HTR-8/SVneo (cell line): ENCODE results near the gene NKX1-1.
"Not testable (repeated sequence)": the region's sequence is repeated elsewhere in the genome, so short reads cannot be mapped to it uniquely, and the experiment has no call there.

Source experiments
- DNase-seq: peaks from one replicate; pipeline ENCODE4 v3.0.0; 2011; ENCODE audit warnings: low spot score, mixed read lengths; ENCODE audit not compliant: insufficient read length
- FAIRE-seq: peaks from 2 replicates; lab custom pipeline; 2011; peaks lifted over from hg19 to GRCh38; lab: Jason Lieb, UNC

The NKX1-1 gene

DNA sequence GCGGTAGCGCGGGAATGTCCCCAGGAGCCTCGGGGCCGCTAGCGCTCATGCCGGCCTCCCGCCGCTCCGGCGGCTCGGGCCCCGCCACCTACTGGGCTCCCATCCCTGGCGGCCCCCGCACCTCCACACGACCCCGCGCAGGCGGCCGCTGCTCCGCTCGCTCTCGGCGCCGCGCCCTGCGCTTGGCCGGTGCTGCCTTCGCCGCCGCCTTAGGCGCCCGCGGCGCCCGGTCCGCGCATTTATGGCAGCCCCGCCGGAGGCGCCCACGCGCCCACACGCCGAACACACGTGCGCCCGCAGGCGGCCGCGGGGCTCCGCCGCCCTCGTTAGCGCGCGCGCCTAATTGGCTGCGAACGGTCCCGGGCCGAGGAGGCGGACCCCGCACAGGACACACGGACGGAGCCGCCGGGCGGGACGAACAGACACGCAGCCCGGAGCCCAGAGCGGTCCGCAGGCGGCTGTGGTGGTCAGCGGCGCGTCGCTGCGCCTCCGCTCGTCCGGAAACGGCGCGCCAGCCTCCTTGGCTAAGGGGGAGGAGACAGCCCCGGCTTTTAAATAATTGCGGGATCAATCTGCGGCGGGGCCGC, at the start of gene NKX1-1:
Gene NKX1-1, minus strand, starts transcription at position 49 of the 587 bp plus-strand sequence. Its CDS starts 0 bp downstream, at position 49.
- FAIRE-seq (no peak), DNase-seq (no peak)

DNA sequence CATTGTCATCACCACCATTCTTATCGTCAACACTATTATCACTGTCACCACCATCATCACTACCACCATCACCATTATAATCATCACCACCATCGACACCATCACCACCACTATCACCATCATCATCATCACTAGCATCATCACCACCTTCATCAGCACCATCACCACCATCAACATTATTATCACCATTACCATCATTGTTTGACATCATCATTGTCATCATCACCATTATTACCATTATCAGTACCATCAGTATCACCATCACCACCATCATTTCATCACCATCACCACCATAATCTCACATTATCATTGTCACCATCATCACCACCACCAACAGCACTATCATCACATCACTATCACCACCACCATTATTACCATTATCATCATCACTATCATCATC, 47.5 kb upstream of the NKX1-1 start:
- DNase-seq (no peak), FAIRE-seq (no peak)

DNA sequence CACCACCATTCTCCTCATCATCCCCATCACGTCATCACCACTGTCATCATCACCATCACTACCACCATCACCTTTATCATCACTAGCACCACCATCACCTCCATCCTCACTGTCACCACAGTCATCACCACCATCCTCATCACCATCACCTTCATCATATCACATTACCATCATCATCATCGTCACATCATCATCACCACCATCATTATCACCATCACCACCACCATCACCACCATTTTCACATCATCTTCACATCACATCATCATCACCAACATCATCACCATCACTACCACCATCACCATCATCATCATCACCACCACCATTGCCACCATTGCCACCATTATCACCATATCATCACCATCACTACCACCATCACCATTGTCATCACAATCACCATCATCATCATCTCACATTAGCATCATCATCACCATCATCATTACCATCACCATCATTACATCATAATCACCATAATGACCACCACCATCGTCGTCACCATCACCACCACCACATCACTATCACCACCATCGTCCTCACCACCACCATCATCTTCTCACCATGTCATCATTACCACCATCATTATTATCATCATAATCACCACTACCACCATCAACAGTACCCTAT, 46.3 kb upstream of the NKX1-1 start:
- FAIRE-seq (no peak), DNase-seq (no peak)

DNA sequence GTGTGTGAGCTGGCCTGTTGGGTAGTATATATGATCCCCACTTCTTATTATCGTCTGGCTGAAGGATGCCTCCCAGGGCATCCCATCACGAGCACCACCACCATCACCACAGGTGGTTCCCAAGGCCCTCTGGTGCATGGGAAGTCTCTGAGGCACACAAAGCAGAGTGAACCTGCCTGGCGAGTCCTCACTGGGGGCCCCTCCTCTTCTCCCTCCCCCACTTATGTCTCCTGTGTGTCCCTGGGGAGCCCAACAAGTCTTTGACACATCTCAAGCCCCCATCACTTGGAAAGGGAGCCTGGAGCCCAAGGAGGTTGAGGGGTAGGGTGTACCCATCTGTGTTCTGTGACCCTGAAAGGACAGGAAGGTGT, 45.5 kb upstream of the NKX1-1 start:
- FAIRE-seq = no peak

DNA sequence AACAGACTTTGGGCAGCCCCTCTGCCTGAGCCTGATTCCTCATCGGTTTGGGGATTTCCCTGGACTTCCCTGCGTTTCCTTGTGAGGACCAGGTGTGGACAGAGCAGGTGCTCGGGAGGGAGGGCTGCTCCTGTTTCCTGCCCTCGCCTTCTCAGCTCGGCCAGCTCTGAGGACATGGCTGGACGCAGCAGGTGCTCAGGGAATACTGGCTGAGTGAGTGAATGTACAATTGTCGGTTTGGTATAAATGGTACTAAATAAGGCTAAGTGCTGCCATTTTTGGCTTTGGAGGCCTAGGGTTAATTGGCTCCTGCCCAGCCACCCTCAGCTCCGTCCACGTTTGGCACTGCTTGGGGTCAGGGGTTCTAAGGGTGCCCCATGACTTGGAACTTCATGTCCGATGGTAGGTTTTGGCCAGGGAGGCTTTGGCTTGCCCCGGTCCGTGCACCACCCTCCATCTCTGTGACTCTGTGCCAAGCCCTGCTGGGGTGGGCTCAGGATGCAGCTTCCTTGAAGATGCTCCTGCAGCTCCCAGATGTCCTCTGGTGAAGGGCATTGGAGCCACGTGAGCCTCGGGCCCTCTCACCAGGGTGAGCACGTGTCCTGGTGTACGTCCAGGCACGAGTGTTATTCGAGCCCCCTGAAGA, 45.0 kb upstream of the NKX1-1 start:
- FAIRE-seq = no peak

More for the DNA sequence above, 45.5 kb upstream of the NKX1-1 start:
- DNase-seq = no peak

DNA sequence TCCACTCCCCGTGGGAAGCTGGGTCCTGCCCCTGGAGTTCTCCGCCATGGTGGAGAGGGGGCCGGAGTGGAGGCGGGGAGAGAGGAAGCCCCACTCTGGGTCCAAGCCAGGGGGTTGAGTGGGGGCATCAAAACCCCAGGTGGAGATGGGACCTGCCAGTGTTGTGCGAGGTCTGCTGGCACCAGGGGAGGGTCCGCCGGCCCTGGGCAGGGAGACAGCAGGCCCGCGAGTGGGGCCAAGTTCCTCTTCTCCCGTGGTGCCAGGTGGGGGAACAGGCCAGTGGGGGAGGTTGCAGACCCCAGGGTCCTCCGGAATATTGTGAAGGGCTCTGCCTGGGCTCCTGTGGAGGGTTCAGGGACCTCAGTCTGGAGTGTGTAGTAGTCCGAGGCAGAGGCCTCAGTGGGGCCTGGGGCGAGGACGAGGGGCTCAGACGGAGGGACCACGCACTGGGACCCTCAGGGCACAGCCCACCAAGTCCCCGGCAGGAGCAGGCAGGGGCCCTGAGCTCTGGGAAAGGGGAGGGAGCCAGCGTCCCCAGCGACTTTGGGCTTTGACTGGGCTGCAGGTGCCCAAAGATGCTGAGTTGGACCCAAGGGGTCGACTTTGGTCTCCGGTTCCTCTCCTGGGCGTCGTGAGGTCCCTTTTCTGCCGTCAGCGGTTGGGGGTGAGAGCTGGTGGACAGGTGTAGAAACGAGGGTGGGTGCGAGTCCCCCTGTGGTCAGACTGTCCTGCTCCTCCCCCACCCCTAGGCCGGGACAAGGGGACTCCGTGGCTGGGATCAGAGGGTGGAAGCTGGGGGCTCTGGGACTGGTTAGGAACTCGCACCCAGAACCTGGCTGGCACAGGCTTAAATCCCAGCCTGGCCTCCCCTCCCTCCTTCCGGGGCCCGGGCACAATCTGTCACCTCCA, 43.8 kb upstream of the NKX1-1 start:
- DNase-seq (no peak), FAIRE-seq (no peak)

More for the DNA sequence above, 45.0 kb upstream of the NKX1-1 start:
- no peak for DNase-seq

DNA sequence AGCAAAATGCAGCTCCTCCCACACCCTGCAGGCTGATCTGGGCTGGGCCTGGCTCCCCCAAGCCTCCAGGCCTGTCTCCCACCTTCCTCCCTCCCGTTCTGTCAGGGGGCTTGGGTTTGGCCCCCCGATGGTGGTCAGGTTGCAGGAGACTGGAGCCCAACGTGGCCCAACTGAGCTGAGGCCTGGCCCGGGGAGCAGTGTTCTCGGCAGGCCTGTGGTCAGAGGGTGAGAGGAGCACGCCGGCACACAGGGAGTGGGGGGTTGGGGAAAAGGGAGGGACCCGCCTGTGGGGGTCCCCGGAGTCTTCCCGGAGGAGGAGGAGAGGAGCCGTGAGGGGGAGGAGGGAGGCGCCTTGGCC, 43.2 kb upstream of the NKX1-1 start:
- DNase-seq (no peak), FAIRE-seq (no peak)

DNA sequence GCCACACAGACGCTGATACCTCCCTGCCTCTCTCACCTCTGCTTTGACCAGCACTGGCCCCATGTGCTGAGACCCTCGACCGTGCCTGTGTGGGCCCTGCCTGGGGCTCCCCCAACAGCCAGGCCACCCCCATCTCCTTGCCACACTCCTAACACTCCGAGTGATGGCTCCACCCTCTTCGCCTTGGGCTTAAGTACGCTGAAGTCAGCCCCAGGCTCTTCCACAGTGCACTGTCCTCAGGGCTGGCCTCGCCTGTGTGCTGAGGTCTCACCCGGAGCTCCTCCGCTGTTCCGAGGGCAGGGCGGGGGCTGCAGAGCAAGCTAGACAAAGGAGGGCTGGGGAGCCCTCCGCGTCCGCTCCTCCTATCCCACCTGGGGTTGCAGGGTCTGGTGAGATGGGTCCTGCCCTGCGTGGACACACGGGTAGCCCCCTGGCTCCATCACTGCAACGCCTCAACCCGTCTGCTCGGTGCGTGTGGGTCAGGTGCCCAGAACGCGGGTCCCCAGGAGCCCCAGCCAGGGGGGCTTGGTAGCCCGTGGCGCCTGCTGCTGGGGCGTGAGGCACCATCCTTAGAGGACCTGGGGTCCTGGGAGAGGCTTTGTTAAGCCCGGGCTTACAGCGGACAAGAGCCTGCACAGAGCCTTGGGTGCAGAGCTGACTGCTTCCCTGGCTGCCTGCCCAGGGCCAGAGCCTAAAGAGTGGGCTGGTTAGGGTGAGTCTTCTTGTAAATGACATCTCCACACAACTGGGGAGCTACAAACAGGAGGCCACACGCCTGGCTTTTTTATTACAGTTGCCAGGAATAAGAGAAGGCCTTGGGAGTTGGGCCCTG, 42.6 kb upstream of the NKX1-1 start:
- DNase-seq = no peak
- FAIRE-seq = no peak

DNA sequence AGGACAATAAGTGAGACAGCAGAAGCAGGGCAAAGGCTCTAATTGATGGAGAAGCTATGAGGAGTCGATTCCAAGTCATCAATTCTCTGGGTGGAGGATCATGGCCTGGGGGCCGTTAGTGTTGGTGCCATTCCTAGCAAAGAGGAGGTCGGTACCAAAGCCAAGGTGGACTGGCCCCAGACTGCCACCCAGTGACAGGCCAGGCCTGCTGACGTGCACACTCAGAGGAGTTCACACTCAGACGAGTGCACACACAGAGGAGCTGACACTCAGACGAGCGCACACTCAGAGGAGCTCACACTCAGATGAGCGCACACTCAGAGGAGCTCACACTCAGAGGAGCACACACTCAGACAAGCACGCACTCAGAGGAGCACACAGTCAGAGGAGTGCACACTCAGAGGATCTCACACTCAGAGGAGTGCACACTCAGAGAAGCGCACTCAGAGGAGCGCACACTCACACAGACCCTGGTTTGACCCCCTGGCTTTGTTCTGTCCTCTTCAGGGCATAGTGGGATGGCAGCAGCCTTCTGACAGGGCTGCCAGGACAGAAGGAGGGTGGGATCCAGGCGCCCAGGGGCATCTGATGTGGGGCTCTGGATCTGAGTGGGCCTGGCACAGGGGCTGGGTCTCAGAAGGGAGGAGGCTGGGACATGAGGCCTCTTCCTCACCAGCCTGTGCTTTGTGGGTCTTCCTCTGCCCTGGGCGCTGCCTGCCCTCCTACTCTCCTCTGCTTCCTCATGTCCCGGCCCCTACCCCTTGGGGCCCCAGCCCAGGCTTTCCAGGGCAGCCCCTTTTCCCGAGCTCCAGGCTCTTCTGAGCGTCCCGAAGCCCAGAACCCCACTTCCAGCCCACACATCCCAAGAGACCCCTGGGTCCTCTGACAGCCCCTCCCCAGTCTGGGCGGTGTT, 41.7 kb upstream of the NKX1-1 start:
- FAIRE-seq = no peak
- DNase-seq = no peak

DNA sequence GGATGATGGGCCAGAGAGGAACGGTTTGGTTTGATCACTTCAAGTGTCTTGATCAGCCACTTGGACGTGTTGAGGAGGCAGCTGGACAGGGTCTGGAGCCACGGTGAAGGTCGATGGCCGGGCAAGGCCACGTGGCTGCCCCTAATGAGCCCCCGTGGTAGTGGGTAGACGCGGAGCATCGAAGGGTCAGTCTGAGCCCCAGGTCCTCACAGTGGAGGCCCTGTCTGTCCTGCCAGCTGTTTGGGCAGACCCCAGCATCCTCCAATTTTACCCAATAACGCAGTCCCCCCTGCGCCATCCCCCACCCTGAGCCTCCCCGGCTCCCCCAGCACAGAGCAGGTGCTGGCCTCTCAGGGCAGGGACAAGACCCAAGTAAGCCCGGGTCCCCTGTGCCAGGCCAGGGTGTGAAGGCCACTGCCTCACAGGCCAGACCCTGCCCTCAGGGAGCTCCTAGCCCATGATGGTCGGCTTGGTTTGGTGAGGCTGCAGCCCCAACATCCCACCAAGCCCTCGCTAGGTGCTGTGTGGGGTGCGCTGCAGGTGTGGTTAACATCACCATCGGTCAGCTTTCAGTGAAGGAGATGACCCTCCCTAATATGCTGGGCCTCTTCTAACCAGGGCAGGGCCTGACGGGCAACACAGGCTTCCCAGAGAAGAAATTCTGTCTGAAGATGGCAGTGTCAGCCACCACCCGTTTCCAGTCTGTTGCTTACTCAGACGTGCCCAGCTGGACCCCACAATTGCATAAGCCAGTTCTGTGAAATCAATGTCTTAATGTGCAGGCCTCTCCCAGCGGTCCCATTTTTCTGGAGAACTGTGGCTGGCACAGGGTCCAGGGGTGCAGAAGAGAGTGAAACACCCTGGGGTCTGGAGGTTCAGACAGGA, 40.5 kb upstream of the NKX1-1 start:
- FAIRE-seq = no peak
- DNase-seq = no peak

DNA sequence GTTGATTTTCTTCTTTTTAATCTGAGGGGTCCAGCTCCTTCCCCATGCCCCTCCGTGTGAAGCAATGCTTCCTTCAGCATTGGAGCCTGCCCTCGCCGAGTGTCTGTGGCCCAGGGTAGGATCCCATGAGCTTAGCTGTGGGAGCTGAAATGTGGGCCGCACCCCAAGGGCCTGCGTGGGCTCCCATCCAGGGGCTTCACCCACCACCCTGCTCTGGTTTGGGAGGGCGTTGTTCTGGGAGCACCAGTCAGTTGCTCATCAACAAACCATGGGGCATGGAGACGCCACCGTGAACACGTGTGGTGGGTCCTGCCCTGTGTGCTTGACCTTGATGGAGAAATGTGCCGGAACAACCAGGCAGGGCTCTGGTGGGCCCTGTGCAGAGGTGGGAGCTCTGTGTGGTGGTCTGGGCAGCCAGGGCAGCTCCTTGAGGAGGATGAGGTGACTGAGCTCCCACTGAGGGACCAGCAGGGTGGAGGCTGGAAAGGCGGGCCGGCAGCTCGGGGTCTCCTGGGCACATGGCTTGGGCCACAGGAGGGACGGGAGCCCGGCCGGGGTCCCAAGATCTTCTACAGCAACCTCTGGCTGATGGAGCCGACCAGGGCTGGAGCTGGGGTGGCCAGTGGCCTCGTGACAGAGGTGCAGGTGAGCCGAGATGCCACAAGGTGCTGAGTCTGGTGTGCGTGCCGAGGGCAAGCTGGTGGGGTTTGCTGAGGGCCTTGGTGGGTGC, 39.6 kb upstream of the NKX1-1 start:
- DNase-seq = no peak
- no peak for FAIRE-seq

DNA sequence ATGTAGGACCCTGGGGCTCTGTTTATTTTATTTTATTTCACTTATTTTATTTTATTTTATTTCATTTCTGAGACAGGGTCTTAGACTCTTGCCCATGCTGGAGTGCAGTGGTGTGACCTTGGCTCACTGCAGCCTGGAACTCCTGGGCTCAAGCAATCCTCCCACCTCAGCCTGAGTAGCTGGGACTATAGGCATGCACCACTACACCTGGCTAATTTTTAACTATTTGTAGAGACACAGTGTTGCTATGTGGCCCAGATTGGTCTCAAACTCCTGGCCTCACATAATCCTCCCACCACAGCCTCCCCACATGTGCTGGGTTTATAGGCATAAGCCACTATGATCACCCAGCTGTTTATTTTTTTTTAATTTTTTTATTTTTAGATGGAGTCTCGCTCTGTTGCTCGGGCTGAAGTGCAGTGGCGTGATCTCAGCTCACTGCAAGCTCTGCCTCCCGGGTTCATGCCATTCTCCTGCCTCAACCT, 37.5 kb upstream of the NKX1-1 start:
- FAIRE-seq, DNase-seq: not testable (repeated sequence)

DNA sequence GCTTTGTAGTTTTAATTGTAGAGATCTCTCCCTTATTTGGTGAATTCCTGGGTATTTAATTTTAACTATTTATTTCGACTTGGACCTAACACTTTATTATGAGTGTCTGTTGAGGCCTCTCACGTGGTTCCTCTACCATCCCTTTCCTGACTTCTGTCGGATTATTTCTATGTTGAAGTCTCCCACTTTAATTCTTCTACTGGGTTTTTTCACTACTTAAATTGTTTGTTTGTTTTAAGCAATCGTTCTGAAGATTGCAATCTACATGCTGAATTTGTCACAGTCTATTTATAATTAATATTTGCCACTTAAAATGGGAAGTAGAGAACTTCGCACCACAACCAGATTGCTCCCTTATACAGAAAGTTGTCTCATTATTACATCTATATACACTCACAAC, 20.8 kb upstream of the NKX1-1 start:
- no peak for FAIRE-seq
- no peak for DNase-seq

DNA sequence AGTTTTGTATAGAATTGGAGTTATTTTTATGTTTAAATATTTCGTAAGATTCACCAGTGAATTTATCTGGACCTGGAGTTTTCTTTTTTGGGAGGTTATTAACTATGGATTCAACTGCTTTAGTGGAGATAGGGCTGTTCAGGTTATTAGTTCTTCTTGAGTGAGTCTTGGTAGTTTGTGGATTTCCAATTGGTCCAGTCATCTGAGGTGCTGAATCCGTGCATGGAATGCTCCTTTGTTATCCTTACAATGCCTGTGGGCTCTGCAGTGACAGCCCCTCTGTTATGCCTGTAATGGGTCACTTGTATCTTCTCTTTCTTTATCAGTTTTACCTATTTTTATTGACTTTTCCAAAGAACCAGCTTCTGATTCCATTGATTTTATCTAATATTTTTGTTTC, 15.4 kb upstream of the NKX1-1 start:
- FAIRE-seq = no peak

DNA sequence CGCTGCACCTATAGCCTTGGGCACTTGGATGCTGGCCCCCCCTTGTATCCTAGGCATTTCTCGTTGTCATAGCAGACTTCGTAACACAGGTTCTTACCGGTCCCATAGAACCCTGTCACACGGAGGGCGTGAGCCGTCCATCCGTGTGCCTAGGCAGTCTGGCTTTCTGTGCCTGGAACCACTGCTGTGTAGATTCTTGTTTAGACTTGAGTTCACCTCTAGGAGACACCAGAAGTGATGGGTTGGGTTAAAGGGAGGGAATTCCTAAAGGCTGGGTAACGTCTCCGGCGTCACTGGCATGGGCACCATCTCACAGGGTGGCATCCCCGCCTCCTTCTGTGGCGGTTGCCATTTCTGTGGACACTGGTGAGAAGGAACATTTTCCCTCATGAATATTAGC, 13.5 kb upstream of the NKX1-1 start:
- FAIRE-seq = no peak
- DNase-seq = no peak

More for the DNA sequence above, 15.4 kb upstream of the NKX1-1 start:
- no peak for DNase-seq

DNA sequence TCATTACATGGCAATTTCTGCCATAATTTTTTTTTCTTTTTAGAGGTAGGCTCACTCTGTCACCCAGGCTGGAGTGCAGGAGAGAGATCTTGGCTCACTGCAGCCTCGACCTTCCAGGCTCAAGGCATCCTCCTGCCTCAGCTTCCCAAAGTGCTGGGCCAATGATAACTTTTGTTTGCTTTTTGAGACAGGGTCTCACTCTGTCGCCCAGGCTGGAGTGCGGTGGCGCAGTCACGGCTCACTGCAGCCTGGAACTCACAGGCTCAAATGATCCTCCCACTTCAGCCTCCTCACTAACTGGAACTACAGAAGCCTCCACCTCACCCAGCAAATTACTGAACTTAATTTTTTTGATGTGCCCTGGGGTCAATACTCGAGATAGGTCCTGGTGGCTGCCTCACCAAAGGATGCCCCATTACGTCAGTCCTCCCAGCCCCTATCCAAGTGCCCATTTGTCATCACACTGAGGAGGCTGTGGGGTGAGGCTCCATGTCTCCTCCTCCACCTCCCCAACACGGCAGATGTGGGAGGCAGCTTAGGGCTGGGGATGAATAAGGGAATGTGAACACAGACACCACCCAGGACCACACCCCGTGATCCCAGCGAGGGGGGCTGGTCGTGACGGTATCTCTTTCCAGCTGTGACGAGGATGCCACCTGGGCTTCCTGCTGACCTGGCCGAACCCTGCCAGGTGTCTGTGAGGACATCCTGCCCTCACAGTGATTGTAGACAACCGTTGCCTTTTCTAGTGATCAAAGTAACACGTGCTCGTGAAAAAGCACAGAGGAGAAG, 12.4 kb upstream of the NKX1-1 start:
- DNase-seq (no peak), FAIRE-seq (peak; percentile 38)
